Hepatocyte (in vitro differentiated cells): Measurements from ENCODE around the gene CHCT1. TPM values are rescaled to one million over a fixed set of nuclear protein-coding genes. Genes with fewer than 3 reads are reported as not detected.

ENCODE experiments used
- DNase-seq: peaks from one replicate; pipeline ENCODE4 v3.0.0-alpha.2; 2016; ENCODE audit warnings: low spot score
- H2AFZ ChIP-seq: fragments of 200-600 bp; sonication (generic); 2 replicates; pipeline ENCODE4 v1.6.0; 2016; ENCODE audit warnings: antibody characterized with exemption, mild to moderate bottlenecking
- H3K27ac ChIP-seq: fragments of 200-600 bp; sonication (generic); 2 replicates; pipeline ENCODE4 v1.5.1; 2016; ENCODE audit warnings: mild to moderate bottlenecking
- H3K27me3 ChIP-seq: fragments of 200-600 bp; sonication (generic); 2 replicates; pipeline ENCODE4 v1.6.1; 2016
- H3K36me3 ChIP-seq: fragments of 200-600 bp; sonication (generic); replicated peaks from 2 replicates; pipeline ENCODE4 v1.5.1; 2016; ENCODE audit warnings: low read depth; ENCODE audit not compliant: insufficient read depth
- H3K4me1 ChIP-seq: fragments of 200-600 bp; sonication (generic); 2 replicates; pipeline ENCODE4 v1.5.1; 2016; ENCODE audit warnings: mild to moderate bottlenecking, moderate library complexity; ENCODE audit not compliant: insufficient read depth
- H3K4me2 ChIP-seq: fragments of 200-600 bp; sonication (generic); 2 replicates; pipeline ENCODE4 v1.6.0; 2016
- H3K4me3 ChIP-seq: fragments of 200-600 bp; sonication (generic); 2 replicates; pipeline ENCODE4 v1.5.1; 2016; ENCODE audit warnings: mild to moderate bottlenecking
- H3K79me2 ChIP-seq: fragments of 200-600 bp; sonication (generic); 2 replicates; pipeline ENCODE4 v1.6.0; 2017; ENCODE audit warnings: mild to moderate bottlenecking
- H3K9me2 ChIP-seq: fragments of 200-600 bp; sonication (generic); replicated peaks from 2 replicates; pipeline ENCODE4 v1.6.0; 2017; ENCODE audit warnings: mild to moderate bottlenecking; ENCODE audit not compliant: insufficient read depth
- H3K9me3 ChIP-seq: fragments of 200-600 bp; sonication (generic); 2 replicates; pipeline ENCODE4 v1.5.1; 2016; ENCODE audit warnings: low read depth, mild to moderate bottlenecking
- H4K20me1 ChIP-seq: fragments of 200-600 bp; sonication (generic); 2 replicates; pipeline ENCODE4 v1.6.0; 2016; ENCODE audit warnings: mild to moderate bottlenecking; ENCODE audit not compliant: insufficient read depth, poor library complexity, severe bottlenecking
- EZH2 ChIP-seq: fragments of 200-600 bp; sonication (generic); IDR thresholded peaks from 2 replicates; pipeline ENCODE4 v1.6.1; 2016; ENCODE audit warnings: antibody characterized with exemption, mild to moderate bottlenecking, borderline replicate concordance
- EZH2phosphoT487 ChIP-seq: fragments of 200-600 bp; sonication (generic); IDR thresholded peaks from one replicate; pipeline ENCODE4 v1.6.1; 2018; ENCODE audit warnings: antibody characterized with exemption, mild to moderate bottlenecking, low read depth, moderate library complexity; ENCODE audit not compliant: unreplicated experiment, severe bottlenecking
- WGBS: methylation state at CpG from one replicate; pipeline ENCODE4 v1.1.6; 2016; ENCODE audit warnings: low lambda C conversion rate; ENCODE audit errors: missing lambda C conversion rate; 5-methylcytosine and 5-hydroxymethylcytosine counted together
- polyA plus RNA-seq: library from polyadenylated mRNA; unstranded; fragments of >200 nt; fragmentation: Nextera tagmentation; extraction: Ambion mirVana; gene quantifications from 2 replicates; pipeline ENCODE4 v1.2.1, GENCODE V29; 2016
- total RNA-seq: library from RNA; depleted of rRNA; stranded (reverse); fragments of >200 nt; gene quantifications from 2 replicates; pipeline ENCODE4 v1.2.3, GENCODE V29; 2014
- TF ChIP-seq, protein P1 (sequence below): fragments of 200-600 bp; sonication (generic); IDR thresholded peaks from 2 replicates; pipeline ENCODE4 v1.5.1; 2016; ENCODE audit warnings: antibody characterized with exemption, mild to moderate bottlenecking; ENCODE audit not compliant: poor library complexity

Gene CHCT1
- total and polyA plus RNA-seq, 2 experiments from 2014 or later = not detected

GRCh38 chr17:60435244-60436167 lies 13.2 kb downstream of the CHCT1 start:
- Histone ChIP-seq H3K27ac (no peak overlapping the region), H2AFZ (no peak overlapping the region), H3K9me2 (no peaks in the 10 kb centered on the region), H3K4me1 (no peaks in the 10 kb centered on the region), H4K20me1 (no peaks in the 10 kb centered on the region), H3K4me2 (no peak overlapping the region), H3K27me3 (no peaks in the 10 kb centered on the region), H3K36me3 (no peaks in the 10 kb centered on the region), H3K4me3 (no peak overlapping the region), H3K79me2 (no peaks in the 10 kb centered on the region), H3K9me3 (no peaks in the 10 kb centered on the region)
- 85% methylated on average over 28 of the region's 28 CpGs for WGBS
- TF ChIP-seq EZH2 (no peak), EZH2phosphoT487 (no peak)
- TF ChIP-seq, protein P1, sequence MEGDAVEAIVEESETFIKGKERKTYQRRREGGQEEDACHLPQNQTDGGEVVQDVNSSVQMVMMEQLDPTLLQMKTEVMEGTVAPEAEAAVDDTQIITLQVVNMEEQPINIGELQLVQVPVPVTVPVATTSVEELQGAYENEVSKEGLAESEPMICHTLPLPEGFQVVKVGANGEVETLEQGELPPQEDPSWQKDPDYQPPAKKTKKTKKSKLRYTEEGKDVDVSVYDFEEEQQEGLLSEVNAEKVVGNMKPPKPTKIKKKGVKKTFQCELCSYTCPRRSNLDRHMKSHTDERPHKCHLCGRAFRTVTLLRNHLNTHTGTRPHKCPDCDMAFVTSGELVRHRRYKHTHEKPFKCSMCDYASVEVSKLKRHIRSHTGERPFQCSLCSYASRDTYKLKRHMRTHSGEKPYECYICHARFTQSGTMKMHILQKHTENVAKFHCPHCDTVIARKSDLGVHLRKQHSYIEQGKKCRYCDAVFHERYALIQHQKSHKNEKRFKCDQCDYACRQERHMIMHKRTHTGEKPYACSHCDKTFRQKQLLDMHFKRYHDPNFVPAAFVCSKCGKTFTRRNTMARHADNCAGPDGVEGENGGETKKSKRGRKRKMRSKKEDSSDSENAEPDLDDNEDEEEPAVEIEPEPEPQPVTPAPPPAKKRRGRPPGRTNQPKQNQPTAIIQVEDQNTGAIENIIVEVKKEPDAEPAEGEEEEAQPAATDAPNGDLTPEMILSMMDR = peak; percentile 89
- peak; percentile 88 for DNase-seq

- H3K36me3 ChIP-seq = no peaks in the 10 kb centered on the region
- no peak overlapping the region for H2AFZ ChIP-seq
- H3K27me3 ChIP-seq = no peaks in the 10 kb centered on the region
- no peaks in the 10 kb centered on the region for H3K9me2 ChIP-seq
- no peaks in the 10 kb centered on the region for H3K9me3 ChIP-seq
- H3K4me3 ChIP-seq = no peak overlapping the region
- H4K20me1 ChIP-seq = no peaks in the 10 kb centered on the region
- H3K27ac ChIP-seq = no peak overlapping the region
- 82% methylated on average over 5 of the region's 5 CpGs for WGBS
- no peaks in the 10 kb centered on the region for H3K79me2 ChIP-seq
- TF ChIP-seq, protein P1 = no peak
- TF ChIP-seq EZH2 = no peak
- no peak for TF ChIP-seq EZH2phosphoT487
- H3K4me2 ChIP-seq = no peak overlapping the region
- DNase-seq = no peak
- no peaks in the 10 kb centered on the region for H3K4me1 ChIP-seq
Measured at GRCh38 chr17:60436676-60437075, 14.4 kb downstream of the CHCT1 start.

GRCh38 chr17:60439501-60439900 lies 17.2 kb downstream of the CHCT1 start:
- H3K4me2 ChIP-seq = no peak overlapping the region
- H3K9me2 ChIP-seq = no peaks in the 10 kb centered on the region
- 62% methylated on average over 2 of the region's 2 CpGs for WGBS
- no peak overlapping the region for H3K4me3 ChIP-seq
- H3K4me1 ChIP-seq = no peaks in the 10 kb centered on the region
- no peaks in the 10 kb centered on the region for H4K20me1 ChIP-seq
- no peaks in the 10 kb centered on the region for H3K9me3 ChIP-seq
- DNase-seq = no peak
- no peaks in the 10 kb centered on the region for H3K79me2 ChIP-seq
- H2AFZ ChIP-seq = no peak overlapping the region
- no peak overlapping the region for H3K27ac ChIP-seq
- no peaks in the 10 kb centered on the region for H3K36me3 ChIP-seq
- TF ChIP-seq, protein P1 = no peak
- TF ChIP-seq EZH2phosphoT487 (no peak), EZH2 (no peak)
- H3K27me3 ChIP-seq = no peaks in the 10 kb centered on the region
